Right atrium auricular region (tissue), 2 donors: ENCODE results near the gene MYL11. TPM values are rescaled to one million over a fixed set of nuclear protein-coding genes. Genes with fewer than 3 reads are reported as not detected.

Source experiments
- DNase-seq: peaks from one replicate; pipeline ENCODE4 v3.0.0-alpha.2; 2019; ENCODE audit warnings: low spot score
- H3K27ac ChIP-seq, 2 donors: fragments of 200-600 bp; sonication (generic); 1 replicate in 1 of 2; 2 replicates in 1 of 2; pipeline ENCODE4 v1.5.1; 2016 to 2019
- H3K27me3 ChIP-seq, 2 donors: fragments of 200-600 bp; sonication (generic); one replicate each; pipeline versions ENCODE4 v1.5.1 to v1.6.0; 2017 to 2019
- H3K36me3 ChIP-seq: fragments of 200-600 bp; sonication (generic); one replicate; pipeline ENCODE4 v1.5.1; 2016
- H3K4me1 ChIP-seq, 2 donors: fragments of 200-600 bp; sonication (generic); one replicate each; pipeline versions ENCODE4 v1.5.1 to v1.6.0; 2017 to 2019
- H3K4me3 ChIP-seq, 2 donors: fragments of 200-600 bp; sonication (generic); 1 replicate in 1 of 2; 2 replicates in 1 of 2; pipeline ENCODE4 v1.5.1; 2017 to 2019; ENCODE audit warnings: mild to moderate bottlenecking in 1 of 2, moderate library complexity in 1 of 2
- H3K9me3 ChIP-seq, 2 donors: fragments of 200-600 bp; sonication (generic); one replicate each; pipeline ENCODE4 v1.5.1; 2019
- CTCF ChIP-seq, 2 donors: fragments of 200-600 bp; sonication (generic); IDR thresholded peaks; one replicate each; pipeline ENCODE4 v1.5.1; 2019; ENCODE audit warnings: antibody characterized with exemption in 2 of 2
- total RNA-seq, 2 donors: library from RNA; depleted of rRNA; stranded (reverse); fragments of >200 nt; gene quantifications; one replicate each; pipeline ENCODE4 v1.1.0, GENCODE V29; 2016

MYL11 gene
- total RNA-seq, 2 donors from 2014 or later: not detected

- peaks cover 4 to 37% of the 10 kb centered on the region in 2 donors for H3K4me1 ChIP-seq
- H3K9me3 ChIP-seq: no peaks in the 10 kb centered on the region
- peaks cover 34% of the 10 kb centered on the region for H3K36me3 ChIP-seq
- no peak for TF ChIP-seq CTCF (IDR thresholded peaks at IDR 0.05)
- peak overlapping the region in 1 of 2 donors; percentile 15 for H3K27ac ChIP-seq
- no peak for DNase-seq
- no peaks in the 10 kb centered on the region for H3K27me3 ChIP-seq
- H3K4me3 ChIP-seq: no peak overlapping the region
These were observed 24.3 kb upstream of the MYL11 start for GRCh38 chr16:30350134-30350871.

GRCh38 chr16:30351001-30351441, 23.6 kb upstream of the MYL11 start:
- no peak for TF ChIP-seq CTCF (IDR thresholded peaks at IDR 0.05)

GRCh38 chr16:30351586-30352419, 22.8 kb upstream of the MYL11 start:
- no peaks in the 10 kb centered on the region for H3K27me3 ChIP-seq
- TF ChIP-seq CTCF (IDR thresholded peaks at IDR 0.05): no peak
- peaks cover 34% of the 10 kb centered on the region for H3K36me3 ChIP-seq
- peak; percentile 92 for DNase-seq
- H3K4me1 ChIP-seq: peaks cover 4 to 52% of the 10 kb centered on the region in 2 donors
- no peak overlapping the region for H3K4me3 ChIP-seq
- peak overlapping the region; percentile 75 to 87 for H3K27ac ChIP-seq
- no peaks in the 10 kb centered on the region for H3K9me3 ChIP-seq

More at GRCh38 chr16:30351001-30351441, 23.6 kb upstream of the MYL11 start:
- no peaks in the 10 kb centered on the region for H3K9me3 ChIP-seq
- peaks cover 4 to 44% of the 10 kb centered on the region in 2 donors for H3K4me1 ChIP-seq
- H3K4me3 ChIP-seq: no peak overlapping the region
- peaks cover 34% of the 10 kb centered on the region for H3K36me3 ChIP-seq
- no peaks in the 10 kb centered on the region for H3K27me3 ChIP-seq
- peak overlapping the region in 1 of 2 donors; percentile 15 for H3K27ac ChIP-seq
- no peak for DNase-seq

GRCh38 chr16:30352488-30353401, 21.9 kb upstream of the MYL11 start:
- Histone ChIP-seq H3K4me3 (no peak overlapping the region), H3K4me1 (peaks cover 4 to 53% of the 10 kb centered on the region in 2 donors), H3K27ac (peak overlapping the region; percentile 75 to 87), H3K9me3 (no peaks in the 10 kb centered on the region), H3K36me3 (peaks cover 40% of the 10 kb centered on the region), H3K27me3 (no peaks in the 10 kb centered on the region)
- no peak for TF ChIP-seq CTCF (IDR thresholded peaks at IDR 0.05)
- no peak for DNase-seq

- DNase-seq: no peak
- peaks cover 48% of the 10 kb centered on the region for H3K36me3 ChIP-seq
- peak overlapping the region in 1 of 2 donors; percentile 92 for H3K27ac ChIP-seq
These were observed 21.0 kb upstream of the MYL11 start for GRCh38 chr16:30353438-30354129.

More at GRCh38 chr16:30353438-30354129, 21.0 kb upstream of the MYL11 start:
- Histone ChIP-seq H3K4me1 (peaks cover 4 to 53% of the 10 kb centered on the region in 2 donors), H3K4me3 (no peak overlapping the region), H3K27me3 (no peaks in the 10 kb centered on the region), H3K9me3 (no peaks in the 10 kb centered on the region)
- no peak for TF ChIP-seq CTCF (IDR thresholded peaks at IDR 0.05)
